Testis (tissue), 2 donors: Measurements from ENCODE around the gene GLIS1.

Source experiments
- CTCF ChIP-seq, 3 experiments: fragments of 450-650 bp in 2 of 3; fragments of 200-600 bp in 1 of 3; sonication (generic) in 1 of 3; IDR thresholded peaks; one replicate each; pipeline ENCODE4 v1.5.1; 2016 to 2019; ENCODE audit warnings: antibody characterized with exemption in 3 of 3, mild to moderate bottlenecking in 2 of 3, moderate library complexity in 1 of 3
- POLR2A ChIP-seq: fragments of 450-650 bp; IDR thresholded peaks from one replicate; pipeline ENCODE4 v1.6.1; 2017; ENCODE audit warnings: antibody characterized with exemption, mild to moderate bottlenecking, moderate library complexity

- TF ChIP-seq CTCF (IDR thresholded peaks at IDR 0.05) = no peak
- TF ChIP-seq POLR2A = no peak
Measured at GRCh38 chr1:53735681-53736080, 3.3 kb downstream of the GLIS1 start.
